NB4 (cell line): ENCODE measurements around the gene OSMR.

ENCODE experiments used
- DNase-seq: peaks from one replicate; pipeline ENCODE4 v3.0.0; 2010; ENCODE audit warnings: low read depth
- H3K4me3 ChIP-seq: one replicate; pipeline ENCODE4 v1.5.1; 2011; ENCODE audit warnings: mild to moderate bottlenecking, low read depth, low read length, moderate library complexity
- MAX ChIP-seq: IDR thresholded peaks from 2 replicates; pipeline ENCODE4 v1.6.1; 2011; ENCODE audit warnings: low read depth, low read length
- MYC ChIP-seq: IDR thresholded peaks from 2 replicates; pipeline ENCODE4 v1.6.1; 2011; ENCODE audit warnings: low read depth, low read length
- POLR2A ChIP-seq: IDR thresholded peaks from 2 replicates; pipeline ENCODE4 v1.6.1; 2011; ENCODE audit warnings: mild to moderate bottlenecking; ENCODE audit not compliant: insufficient read length; ENCODE audit errors: extremely low read depth
- TF ChIP-seq, protein P1 (sequence below): IDR thresholded peaks from one replicate; pipeline ENCODE4 v1.5.1; 2012; ENCODE audit warnings: low read depth, low read length

Gene OSMR

GRCh38 chr5:38906503-38906902 lies 60.7 kb downstream of the OSMR start:
- no peak overlapping the region for H3K4me3 ChIP-seq
- no peak for DNase-seq
- TF ChIP-seq MAX (no peak), POLR2A (no peak), MYC (no peak)
- TF ChIP-seq, protein P1, sequence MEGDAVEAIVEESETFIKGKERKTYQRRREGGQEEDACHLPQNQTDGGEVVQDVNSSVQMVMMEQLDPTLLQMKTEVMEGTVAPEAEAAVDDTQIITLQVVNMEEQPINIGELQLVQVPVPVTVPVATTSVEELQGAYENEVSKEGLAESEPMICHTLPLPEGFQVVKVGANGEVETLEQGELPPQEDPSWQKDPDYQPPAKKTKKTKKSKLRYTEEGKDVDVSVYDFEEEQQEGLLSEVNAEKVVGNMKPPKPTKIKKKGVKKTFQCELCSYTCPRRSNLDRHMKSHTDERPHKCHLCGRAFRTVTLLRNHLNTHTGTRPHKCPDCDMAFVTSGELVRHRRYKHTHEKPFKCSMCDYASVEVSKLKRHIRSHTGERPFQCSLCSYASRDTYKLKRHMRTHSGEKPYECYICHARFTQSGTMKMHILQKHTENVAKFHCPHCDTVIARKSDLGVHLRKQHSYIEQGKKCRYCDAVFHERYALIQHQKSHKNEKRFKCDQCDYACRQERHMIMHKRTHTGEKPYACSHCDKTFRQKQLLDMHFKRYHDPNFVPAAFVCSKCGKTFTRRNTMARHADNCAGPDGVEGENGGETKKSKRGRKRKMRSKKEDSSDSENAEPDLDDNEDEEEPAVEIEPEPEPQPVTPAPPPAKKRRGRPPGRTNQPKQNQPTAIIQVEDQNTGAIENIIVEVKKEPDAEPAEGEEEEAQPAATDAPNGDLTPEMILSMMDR: no peak

DNA sequence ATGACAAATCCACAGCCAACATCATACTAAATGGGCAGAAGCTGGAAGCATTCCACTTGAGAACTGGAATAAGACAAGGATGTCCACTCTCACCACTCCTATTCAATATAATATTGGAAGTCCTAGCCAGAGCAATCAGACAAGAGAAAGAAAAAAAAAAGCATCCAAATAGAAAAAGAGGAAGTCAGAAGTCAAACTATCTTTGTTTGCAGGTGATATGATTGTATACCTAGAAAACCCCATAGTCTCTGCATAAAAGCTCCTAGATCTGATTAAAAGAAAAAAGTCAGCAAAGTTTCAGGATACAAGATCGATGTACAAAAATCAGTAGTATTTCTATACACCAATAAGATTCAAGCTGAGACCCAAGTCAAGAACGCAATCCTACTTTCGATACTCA lies 66.1 kb downstream of the OSMR start:
- no peak for DNase-seq
- TF ChIP-seq MYC: no peak
- TF ChIP-seq MAX: no peak
- TF ChIP-seq, protein P1: no peak
- TF ChIP-seq POLR2A: no peak
- H3K4me3 ChIP-seq: no peak overlapping the region

- no peak for DNase-seq
- TF ChIP-seq, protein P1: no peak
- H3K4me3 ChIP-seq: no peak overlapping the region
These were observed 67.9 kb downstream of the OSMR start for GRCh38 chr5:38913714-38914113.

- no peak overlapping the region for H3K4me3 ChIP-seq
- no peak for DNase-seq
- TF ChIP-seq MYC (no peak), POLR2A (no peak), MAX (no peak)
- TF ChIP-seq, protein P1: no peak
These were observed 71.0 kb downstream of the OSMR start for GRCh38 chr5:38916802-38917201.

DNA sequence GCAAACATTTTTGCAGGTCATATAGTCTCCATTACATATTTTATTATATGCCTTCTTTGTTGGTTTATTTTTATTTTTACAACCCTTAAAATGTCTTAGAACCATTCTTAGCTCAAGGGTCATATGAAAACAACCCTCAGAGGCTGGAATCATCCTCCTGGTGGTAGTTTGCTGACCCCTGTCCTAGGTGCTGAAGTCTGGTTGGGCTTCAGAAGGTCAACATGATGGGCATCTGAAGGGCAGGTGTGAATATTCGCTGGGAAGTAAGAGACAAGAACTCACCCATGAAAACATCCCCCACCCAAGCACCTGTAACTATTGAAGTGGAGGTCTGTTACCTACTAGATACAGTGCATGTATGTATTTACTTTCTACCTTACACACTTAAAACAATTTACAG lies 75.4 kb downstream of the OSMR start:
- no peak for TF ChIP-seq MYC
- TF ChIP-seq MAX: no peak
- TF ChIP-seq POLR2A: no peak
- TF ChIP-seq, protein P1: no peak
- H3K4me3 ChIP-seq: no peak overlapping the region
- DNase-seq: peak; percentile 16

DNA sequence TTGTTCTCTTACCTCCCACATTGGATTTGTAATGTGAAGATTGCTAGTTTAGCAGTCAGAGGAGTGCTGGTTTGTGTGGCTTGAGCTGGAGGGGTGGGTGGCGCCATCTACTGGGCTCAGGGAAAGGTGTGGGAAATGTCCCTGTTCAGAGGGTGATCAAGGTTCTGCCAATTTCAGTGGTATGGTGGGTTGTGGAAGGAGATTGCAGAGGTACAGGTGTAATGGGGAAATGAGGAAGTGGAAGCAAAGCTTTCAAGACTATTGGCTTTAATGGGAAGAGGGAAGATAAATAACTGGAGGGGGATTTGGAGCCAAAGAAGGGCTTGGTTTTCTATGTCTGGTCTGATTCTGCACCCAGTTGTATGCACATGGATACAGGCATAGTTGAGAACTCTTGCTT lies 76.4 kb downstream of the OSMR start:
- TF ChIP-seq, protein P1: peak; percentile 94
- TF ChIP-seq MYC: no peak
- DNase-seq: peak; percentile 63
- no peak overlapping the region for H3K4me3 ChIP-seq
